ENCODE data around the gene NCDN.
A peak's percentile ranks its signal among the peaks of the same experiment; 100 is the strongest.
"Not testable (repeated sequence)": the region's sequence is repeated elsewhere in the genome, so short reads cannot be mapped to it uniquely, and the experiment has no call there.

NCDN gene

GRCh38 chr1:35572296-35572695 lies 14.7 kb downstream of the NCDN start:
- Mint-ChIP-seq H3K27me3 (ENCODE audit: low read depth) (peaks cover 42% of the 10 kb centered on the region), H3K9me3 (no peaks in the 10 kb centered on the region), H3K36me3 (ENCODE audit: low read depth) (peaks cover 1% of the 10 kb centered on the region), H3K4me1 (ENCODE audit: low read depth) (peaks cover 21% of the 10 kb centered on the region), H3K4me3 (no peak overlapping the region), H3K27ac (no peak overlapping the region)

GRCh38 chr1:35573198-35574124 lies 15.9 kb downstream of the NCDN start, which contains the start of gene TFAP2E:
TSS of gene TFAP2E (plus strand) at chr1:35573314. CDS start at chr1:35573578, 264 bp downstream.
- Mint-ChIP-seq H3K4me1 (ENCODE audit: low read depth) (peaks cover 28% of the 10 kb centered on the region), H3K4me3 (no peak within 1 kb of the TSS), H3K27me3 (ENCODE audit: low read depth) (peaks cover 48% of the 10 kb centered on the region), H3K9me3 (no peaks in the 10 kb centered on the region), H3K27ac (no peak within 1 kb of the TSS), H3K36me3 (ENCODE audit: low read depth) (peaks cover 1% of the 10 kb centered on the region)

- Mint-ChIP-seq H3K9me3 (no peaks in the 10 kb centered on the region), H3K27me3 (ENCODE audit: low read depth) (peaks cover 48% of the 10 kb centered on the region), H3K4me3 (no peak overlapping the region), H3K36me3 (ENCODE audit: low read depth) (peaks cover 1% of the 10 kb centered on the region), H3K27ac (no peak overlapping the region), H3K4me1 (ENCODE audit: low read depth) (peaks cover 23% of the 10 kb centered on the region)
Measured at GRCh38 chr1:35574125-35574654, 16.6 kb downstream of the NCDN start.

GRCh38 chr1:35574655-35575415 lies 17.2 kb downstream of the NCDN start:
- Mint-ChIP-seq H3K9me3 (no peaks in the 10 kb centered on the region), H3K36me3 (ENCODE audit: low read depth) (peaks cover 1% of the 10 kb centered on the region), H3K27me3 (ENCODE audit: low read depth) (peaks cover 48% of the 10 kb centered on the region), H3K27ac (no peak overlapping the region), H3K4me1 (ENCODE audit: low read depth) (peaks cover 23% of the 10 kb centered on the region), H3K4me3 (no peak overlapping the region)

- Mint-ChIP-seq H3K27me3 (ENCODE audit: low read depth) (peaks cover 45% of the 10 kb centered on the region), H3K36me3 (ENCODE audit: low read depth) (peaks cover 1% of the 10 kb centered on the region), H3K4me1 (ENCODE audit: low read depth) (peaks cover 22% of the 10 kb centered on the region), H3K4me3 (no peak overlapping the region), H3K27ac (peak overlapping the region; percentile 17), H3K9me3 (no peaks in the 10 kb centered on the region)
Measured at GRCh38 chr1:35575416-35575958, 17.9 kb downstream of the NCDN start.

- Mint-ChIP-seq H3K4me1 (ENCODE audit: low read depth) (peaks cover 21% of the 10 kb centered on the region), H3K9me3 (no peaks in the 10 kb centered on the region), H3K36me3 (ENCODE audit: low read depth) (peaks cover 1% of the 10 kb centered on the region), H3K4me3 (peak overlapping the region; percentile 53), H3K27ac (peak overlapping the region; percentile 77), H3K27me3 (ENCODE audit: low read depth) (peaks cover 43% of the 10 kb centered on the region)
Measured at GRCh38 chr1:35576061-35576765, 18.6 kb downstream of the NCDN start.

GRCh38 chr1:35576766-35577070 lies 19.1 kb downstream of the NCDN start:
- peaks cover 38% of the 10 kb centered on the region for H3K27me3 Mint-ChIP-seq (ENCODE audit: low read depth)
- H3K4me3 Mint-ChIP-seq, result peak overlapping the region; percentile 46
- peaks cover 21% of the 10 kb centered on the region for H3K4me1 Mint-ChIP-seq (ENCODE audit: low read depth)
- H3K36me3 Mint-ChIP-seq (ENCODE audit: low read depth); H3K27ac Mint-ChIP-seq; H3K9me3 Mint-ChIP-seq: not testable (repeated sequence)

- Mint-ChIP-seq H3K4me3 (peak overlapping the region; percentile 78), H3K27me3 (ENCODE audit: low read depth) (peaks cover 32% of the 10 kb centered on the region), H3K9me3 (no peaks in the 10 kb centered on the region), H3K36me3 (ENCODE audit: low read depth) (peaks cover 1% of the 10 kb centered on the region), H3K27ac (peak overlapping the region; percentile 34), H3K4me1 (ENCODE audit: low read depth) (peaks cover 21% of the 10 kb centered on the region)
Measured at GRCh38 chr1:35577071-35577998, 19.7 kb downstream of the NCDN start.

GRCh38 chr1:35580949-35581388 lies 23.4 kb downstream of the NCDN start:
- H3K27ac Mint-ChIP-seq, result no peak overlapping the region
- no peak overlapping the region for H3K4me3 Mint-ChIP-seq
- peaks cover 1% of the 10 kb centered on the region for H3K36me3 Mint-ChIP-seq (ENCODE audit: low read depth)
- peaks cover 13% of the 10 kb centered on the region for H3K27me3 Mint-ChIP-seq (ENCODE audit: low read depth)
- H3K4me1 Mint-ChIP-seq (ENCODE audit: low read depth), result peaks cover 16% of the 10 kb centered on the region
- no peaks in the 10 kb centered on the region for H3K9me3 Mint-ChIP-seq

GRCh38 chr1:35581621-35582020 lies 24.0 kb downstream of the NCDN start:
- not testable (repeated sequence) for H3K27ac Mint-ChIP-seq; H3K9me3 Mint-ChIP-seq; H3K36me3 Mint-ChIP-seq (ENCODE audit: low read depth); H3K4me3 Mint-ChIP-seq; H3K27me3 Mint-ChIP-seq (ENCODE audit: low read depth)
- peaks cover 10% of the 10 kb centered on the region for H3K4me1 Mint-ChIP-seq (ENCODE audit: low read depth)

- Mint-ChIP-seq H3K36me3 (ENCODE audit: low read depth) (no peaks in the 10 kb centered on the region), H3K4me1 (ENCODE audit: low read depth) (no peaks in the 10 kb centered on the region), H3K9me3 (no peaks in the 10 kb centered on the region), H3K27me3 (ENCODE audit: low read depth) (no peaks in the 10 kb centered on the region), H3K27ac (no peak overlapping the region), H3K4me3 (no peak overlapping the region)
Measured at GRCh38 chr1:35585281-35585680, 27.7 kb downstream of the NCDN start.

GRCh38 chr1:35585805-35586204 lies 28.2 kb downstream of the NCDN start:
- not testable (repeated sequence) for H3K27ac Mint-ChIP-seq; H3K4me3 Mint-ChIP-seq; H3K9me3 Mint-ChIP-seq; H3K4me1 Mint-ChIP-seq (ENCODE audit: low read depth); H3K27me3 Mint-ChIP-seq (ENCODE audit: low read depth); H3K36me3 Mint-ChIP-seq (ENCODE audit: low read depth)

- Mint-ChIP-seq H3K36me3 (ENCODE audit: low read depth) (no peaks in the 10 kb centered on the region), H3K4me3 (no peak overlapping the region), H3K27me3 (ENCODE audit: low read depth) (no peaks in the 10 kb centered on the region), H3K4me1 (ENCODE audit: low read depth) (no peaks in the 10 kb centered on the region), H3K9me3 (no peaks in the 10 kb centered on the region), H3K27ac (no peak overlapping the region)
Measured at GRCh38 chr1:35586808-35587207, 29.2 kb downstream of the NCDN start.
